ENCODE results near the gene WDR90.

- TF ChIP-seq CTCF (IDR thresholded peaks at IDR 0.05) = no peak
- TF ChIP-seq POLR2A (IDR thresholded peaks at IDR 0.05) = no peak
These were observed 45.2 kb downstream of the WDR90 start for GRCh38 chr16:694187-694862.

Measured in body of pancreas (tissue), 4 donors.